Nephron progenitor cell (in vitro differentiated cells): Measurements from ENCODE around the gene ATP5PO.

Experiments used
- DNase-seq: peaks from one replicate; pipeline ENCODE4 v3.0.0; 2021
- H3K27ac Mint-ChIP-seq: 2 replicates; pipeline ENCODE4 v1.8.0; 2021; ENCODE audit warnings: mild to moderate bottlenecking, moderate library complexity, mixed read lengths
- H3K27me3 Mint-ChIP-seq: 2 replicates; pipeline ENCODE4 v1.8.0; 2021; ENCODE audit warnings: mild to moderate bottlenecking, low read depth, mixed read lengths; ENCODE audit not compliant: poor library complexity
- H3K36me3 Mint-ChIP-seq: 2 replicates; pipeline ENCODE4 v1.8.0; 2021; ENCODE audit warnings: low read depth, mixed read lengths
- H3K4me1 Mint-ChIP-seq: 2 replicates; pipeline ENCODE4 v1.8.0; 2021; ENCODE audit warnings: mixed read lengths
- H3K4me3 Mint-ChIP-seq: 2 replicates; pipeline ENCODE4 v1.8.0; 2021; ENCODE audit warnings: mild to moderate bottlenecking, moderate library complexity, mixed read lengths
- H3K9me3 Mint-ChIP-seq: 2 replicates; pipeline ENCODE4 v1.8.0; 2021; ENCODE audit warnings: mild to moderate bottlenecking, moderate library complexity, mixed read lengths
- TF ChIP-seq, protein P1 (sequence below): fragments of 200-600 bp; sonication (generic); IDR thresholded peaks from 2 replicates; pipeline ENCODE4 v1.5.0; 2021; ENCODE audit warnings: antibody characterized with exemption

Gene ATP5PO

DNA sequence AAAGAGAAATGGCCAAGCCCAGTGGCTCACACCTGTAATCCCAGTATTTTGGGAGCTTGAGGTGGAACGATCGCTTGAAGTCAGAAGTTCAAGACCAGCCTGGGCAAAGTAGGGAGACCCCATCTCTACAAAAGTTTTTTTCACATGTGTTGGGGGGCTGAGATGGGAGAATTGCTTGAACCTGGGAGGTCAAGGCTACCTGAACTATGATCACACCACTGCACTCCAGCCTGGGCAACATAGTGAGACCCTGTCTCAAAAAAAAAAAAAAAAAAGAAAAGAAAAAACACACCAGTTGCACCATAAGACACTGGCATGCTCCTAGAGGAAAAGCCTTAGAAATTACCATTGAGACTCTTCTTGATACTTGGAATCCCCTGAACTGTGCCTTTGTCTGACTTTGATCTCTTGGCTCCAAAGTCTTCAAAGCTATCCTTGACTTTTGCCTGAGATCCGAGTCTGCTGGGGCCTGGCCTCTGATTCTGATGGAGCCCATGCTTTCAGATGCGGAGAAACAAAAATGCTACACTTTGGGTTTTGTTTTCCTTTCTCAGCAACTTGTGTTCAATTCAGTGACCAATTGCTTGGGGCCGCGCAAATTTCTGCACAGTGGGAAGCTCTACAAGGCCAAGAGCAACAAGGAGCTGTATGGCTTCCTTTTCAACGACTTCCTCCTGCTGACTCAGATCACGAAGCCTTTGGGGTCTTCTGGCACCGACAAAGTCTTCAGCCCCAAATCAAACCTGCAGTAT lies 33.7 kb downstream of the ATP5PO start:
- no peaks in the 10 kb centered on the region for H3K9me3 Mint-ChIP-seq

DNA sequence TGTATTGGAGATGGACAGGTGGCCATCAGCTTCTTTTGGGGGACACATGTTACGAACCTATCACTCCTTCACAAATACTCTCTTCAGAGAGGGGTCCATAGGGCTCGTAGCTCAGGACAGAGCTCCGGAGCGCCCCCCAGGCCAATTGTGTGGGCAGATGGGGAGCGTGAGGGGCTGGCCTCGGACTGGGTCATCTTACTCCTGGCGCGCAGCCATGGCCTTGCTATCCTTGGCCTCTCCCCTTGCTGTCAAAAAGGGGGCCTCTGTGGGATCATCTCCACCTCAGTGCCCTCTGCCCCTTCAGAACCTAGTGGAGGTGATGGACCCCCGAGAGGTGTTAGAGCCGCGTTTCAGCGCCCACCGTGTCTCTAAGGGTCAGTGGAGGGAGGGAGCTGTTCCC lies 35.0 kb downstream of the ATP5PO start:
- no peak for DNase-seq
- H3K9me3 Mint-ChIP-seq, result no peaks in the 10 kb centered on the region
- peaks cover 8% of the 10 kb centered on the region for H3K27me3 Mint-ChIP-seq
- no peak overlapping the region for H3K27ac Mint-ChIP-seq
- no peaks in the 10 kb centered on the region for H3K36me3 Mint-ChIP-seq
- peaks cover 31% of the 10 kb centered on the region for H3K4me1 Mint-ChIP-seq
- no peak overlapping the region for H3K4me3 Mint-ChIP-seq
- TF ChIP-seq, protein P1, sequence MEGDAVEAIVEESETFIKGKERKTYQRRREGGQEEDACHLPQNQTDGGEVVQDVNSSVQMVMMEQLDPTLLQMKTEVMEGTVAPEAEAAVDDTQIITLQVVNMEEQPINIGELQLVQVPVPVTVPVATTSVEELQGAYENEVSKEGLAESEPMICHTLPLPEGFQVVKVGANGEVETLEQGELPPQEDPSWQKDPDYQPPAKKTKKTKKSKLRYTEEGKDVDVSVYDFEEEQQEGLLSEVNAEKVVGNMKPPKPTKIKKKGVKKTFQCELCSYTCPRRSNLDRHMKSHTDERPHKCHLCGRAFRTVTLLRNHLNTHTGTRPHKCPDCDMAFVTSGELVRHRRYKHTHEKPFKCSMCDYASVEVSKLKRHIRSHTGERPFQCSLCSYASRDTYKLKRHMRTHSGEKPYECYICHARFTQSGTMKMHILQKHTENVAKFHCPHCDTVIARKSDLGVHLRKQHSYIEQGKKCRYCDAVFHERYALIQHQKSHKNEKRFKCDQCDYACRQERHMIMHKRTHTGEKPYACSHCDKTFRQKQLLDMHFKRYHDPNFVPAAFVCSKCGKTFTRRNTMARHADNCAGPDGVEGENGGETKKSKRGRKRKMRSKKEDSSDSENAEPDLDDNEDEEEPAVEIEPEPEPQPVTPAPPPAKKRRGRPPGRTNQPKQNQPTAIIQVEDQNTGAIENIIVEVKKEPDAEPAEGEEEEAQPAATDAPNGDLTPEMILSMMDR, result no peak

More for the DNA sequence above, 33.7 kb downstream of the ATP5PO start:
- TF ChIP-seq, protein P1, result no peak
- Mint-ChIP-seq H3K27me3 (peaks cover 7% of the 10 kb centered on the region), H3K36me3 (no peaks in the 10 kb centered on the region), H3K4me1 (peaks cover 31% of the 10 kb centered on the region), H3K4me3 (no peak overlapping the region), H3K27ac (no peak overlapping the region)
- DNase-seq, result no peak

DNA sequence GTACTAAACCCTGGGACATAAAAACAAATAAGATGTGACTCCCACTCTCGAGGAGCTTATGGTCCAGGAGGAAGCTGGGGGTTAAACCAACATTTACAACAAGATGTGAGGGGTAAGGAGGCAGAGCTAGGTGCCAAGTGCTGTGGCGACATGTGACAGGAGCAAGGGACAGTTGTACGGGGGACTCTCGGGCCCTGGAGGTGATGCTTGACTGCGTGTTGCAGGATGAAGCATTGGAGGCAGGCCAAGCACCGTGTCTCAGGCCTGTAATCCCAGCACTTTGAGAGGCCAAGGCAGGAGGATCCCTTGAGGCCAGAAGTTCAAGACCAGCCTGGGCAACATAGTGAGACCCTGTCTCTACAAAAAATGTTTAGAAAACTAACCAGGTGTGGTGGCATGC lies 36.8 kb downstream of the ATP5PO start:
- Mint-ChIP-seq H3K4me3 (no peak overlapping the region), H3K36me3 (no peaks in the 10 kb centered on the region), H3K27ac (no peak overlapping the region), H3K27me3 (peaks cover 10% of the 10 kb centered on the region), H3K4me1 (peaks cover 18% of the 10 kb centered on the region), H3K9me3 (no peaks in the 10 kb centered on the region)
- no peak for DNase-seq
- TF ChIP-seq, protein P1, result no peak

DNA sequence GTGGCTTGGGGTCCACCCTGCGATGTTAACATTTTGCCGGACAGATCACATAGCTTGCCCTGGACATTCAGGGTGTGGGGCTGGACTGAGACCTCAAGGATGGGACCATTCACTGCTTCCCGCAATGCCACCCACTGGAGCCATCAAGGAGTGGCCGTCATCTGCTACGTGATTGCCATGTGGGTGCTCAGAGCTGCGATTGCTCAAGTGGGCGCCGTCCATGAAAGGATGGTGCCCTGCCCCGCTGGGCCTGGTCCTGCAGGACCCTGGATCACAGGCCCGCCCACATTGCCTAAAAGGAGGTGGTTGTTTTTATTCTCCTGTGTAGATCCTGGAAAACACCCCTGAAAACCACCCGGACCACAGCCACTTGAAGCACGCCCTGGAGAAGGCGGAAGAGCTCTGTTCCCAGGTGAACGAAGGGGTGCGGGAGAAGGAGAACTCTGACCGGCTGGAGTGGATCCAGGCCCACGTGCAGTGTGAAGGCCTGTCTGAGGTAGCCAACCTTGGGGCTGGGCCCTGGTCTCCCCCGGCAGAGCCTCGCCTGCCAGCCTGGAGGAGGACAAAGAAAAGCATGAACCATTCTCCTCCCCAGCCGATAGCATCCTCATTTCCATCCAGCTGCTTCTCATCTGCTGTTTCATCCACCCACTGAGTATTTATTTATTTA lies 40.4 kb downstream of the ATP5PO start:
- no peaks in the 10 kb centered on the region for H3K4me1 Mint-ChIP-seq

DNA sequence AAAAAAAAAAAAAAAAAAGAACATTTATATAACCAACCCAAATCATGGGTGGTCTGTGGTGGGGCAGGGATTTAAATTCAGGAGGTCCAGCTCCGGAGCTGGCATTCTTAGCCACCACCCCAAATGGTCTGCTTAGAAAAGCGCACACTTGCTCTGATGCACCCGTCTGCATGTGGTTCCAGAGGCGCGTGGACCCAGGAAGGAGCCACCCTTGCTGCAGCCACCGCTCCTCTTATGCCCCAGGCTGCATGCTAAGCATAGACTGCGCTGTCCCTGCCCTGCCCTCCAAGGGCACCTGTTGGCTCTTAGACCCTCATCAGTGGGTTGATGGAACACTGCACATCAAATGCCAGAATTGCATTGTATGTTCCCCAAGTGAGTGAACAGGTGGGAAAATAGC lies 41.4 kb downstream of the ATP5PO start:
- H3K9me3 Mint-ChIP-seq, result peaks cover 23% of the 10 kb centered on the region
- TF ChIP-seq, protein P1, result no peak
- H3K36me3 Mint-ChIP-seq, result peaks cover 12% of the 10 kb centered on the region
- no peak overlapping the region for H3K4me3 Mint-ChIP-seq
- H3K27me3 Mint-ChIP-seq, result peaks cover 21% of the 10 kb centered on the region
- DNase-seq, result no peak
- H3K4me1 Mint-ChIP-seq, result no peaks in the 10 kb centered on the region
- H3K27ac Mint-ChIP-seq, result no peak overlapping the region

More for the DNA sequence above, 40.4 kb downstream of the ATP5PO start:
- no peak overlapping the region for H3K4me3 Mint-ChIP-seq
- TF ChIP-seq, protein P1, result no peak
- H3K27me3 Mint-ChIP-seq, result peaks cover 21% of the 10 kb centered on the region
- peaks cover 13% of the 10 kb centered on the region for H3K9me3 Mint-ChIP-seq
- H3K27ac Mint-ChIP-seq, result no peak overlapping the region
- peaks cover 4% of the 10 kb centered on the region for H3K36me3 Mint-ChIP-seq
- DNase-seq, result no peak
